ENCODE measurements around the gene TIAM1.

The TIAM1 gene

GRCh38 chr21:31115249-31115648, 228.8 kb downstream of the TIAM1 start:
- DNase-seq: no peak

GRCh38 chr21:31111093-31111492, 233.0 kb downstream of the TIAM1 start:
- no peak for DNase-seq

- DNase-seq: no peak
These were observed 233.6 kb downstream of the TIAM1 start for GRCh38 chr21:31110430-31110829.

DNA sequence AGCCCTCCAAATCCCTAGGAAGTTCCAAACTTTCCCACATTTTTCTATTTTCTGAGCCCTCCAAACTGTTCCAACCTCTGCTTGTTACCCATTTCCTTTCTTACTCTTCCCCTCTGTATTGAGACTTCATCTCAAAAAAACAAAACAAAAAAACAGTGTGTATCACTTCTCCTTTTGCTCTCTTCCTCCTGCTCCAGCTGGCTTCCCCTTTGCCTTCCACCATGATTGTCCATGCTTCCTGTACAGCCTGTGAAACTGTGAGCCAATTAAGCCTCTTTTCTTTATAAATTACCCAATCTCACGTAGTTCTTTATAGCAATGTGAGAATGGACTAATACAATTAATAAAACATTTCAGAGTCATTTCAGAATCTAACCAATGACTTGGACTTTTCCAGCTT, 236.2 kb downstream of the TIAM1 start:
- no peak for DNase-seq

DNA sequence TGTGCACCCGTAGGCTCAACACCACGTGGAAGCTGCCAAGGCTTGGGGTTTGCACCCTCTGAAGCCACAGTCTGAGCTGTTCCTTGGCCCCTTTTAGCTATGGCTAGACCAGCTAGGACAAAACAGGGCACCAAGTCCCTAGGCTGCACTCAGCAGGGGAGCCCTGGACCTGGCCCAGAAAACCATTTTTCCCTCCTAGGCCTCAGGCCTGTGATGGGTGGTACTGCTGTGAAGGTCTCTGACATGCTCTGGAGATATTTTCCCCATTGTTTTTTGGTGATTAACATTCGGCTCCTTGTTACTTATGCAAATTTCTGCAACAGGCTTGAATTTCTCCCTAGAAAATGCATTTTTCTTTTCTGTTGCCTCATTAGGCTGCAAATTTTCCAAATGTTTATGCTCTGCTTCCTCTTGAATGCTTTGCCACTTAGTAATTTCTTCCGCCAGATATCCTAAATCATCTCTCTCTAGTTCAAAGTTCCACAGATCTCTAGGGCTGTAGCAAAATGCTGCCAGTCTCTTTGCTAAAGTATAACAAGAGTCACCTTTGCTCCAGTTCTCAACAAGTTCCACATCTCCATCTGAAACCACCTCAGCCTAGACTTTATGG, 236.8 kb downstream of the TIAM1 start:
- DNase-seq: no peak

DNA sequence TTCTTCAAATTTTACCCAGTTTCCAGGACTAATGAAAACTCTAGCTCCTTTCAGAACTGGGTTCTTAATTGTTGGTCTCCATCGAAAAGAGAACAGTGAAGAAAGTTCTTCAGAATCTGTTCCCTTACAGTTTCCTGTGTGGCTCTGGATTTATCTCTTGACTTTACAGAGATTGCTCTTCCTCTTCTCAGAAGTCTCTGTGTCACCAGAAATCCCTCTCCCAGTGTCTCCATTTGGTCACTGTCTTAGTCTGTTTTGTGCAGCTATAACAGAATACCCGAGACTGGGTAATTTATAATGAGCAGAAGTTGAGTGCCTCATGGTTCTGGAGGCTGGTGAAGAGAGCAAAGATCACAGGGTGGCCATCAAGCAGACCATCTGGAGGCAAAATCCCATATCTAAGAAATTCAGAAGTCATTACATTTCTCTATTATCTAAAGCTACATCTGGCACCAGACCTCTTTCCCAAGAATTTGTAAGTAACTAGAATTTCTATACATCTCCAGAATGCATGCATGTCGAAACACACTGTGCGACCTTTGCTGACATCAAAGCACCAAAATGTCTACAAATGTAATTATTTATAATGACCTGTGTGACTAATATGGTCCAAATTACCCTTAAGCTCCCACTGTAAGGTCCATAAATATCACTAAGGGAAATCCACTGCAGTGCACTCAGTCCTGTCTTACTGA, 240.3 kb downstream of the TIAM1 start:
- no peak for DNase-seq

DNA sequence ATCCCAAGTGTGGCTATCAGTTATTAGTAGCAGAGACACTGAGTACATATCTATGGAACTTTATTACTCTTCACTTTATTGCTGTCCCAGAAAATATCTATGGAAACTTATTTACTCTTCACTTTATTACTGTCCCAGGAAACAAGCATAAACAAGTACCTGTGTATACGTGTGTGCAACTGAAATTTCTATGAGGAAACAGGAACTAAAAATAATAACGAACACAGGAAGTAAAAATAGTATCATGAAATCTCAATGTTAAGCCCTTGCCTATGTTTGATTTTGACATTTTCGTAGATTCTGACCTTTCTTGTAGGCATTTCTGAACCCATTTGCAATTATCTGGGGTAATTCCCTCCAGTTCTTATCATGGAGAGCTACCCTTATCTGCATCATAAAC, 240.9 kb downstream of the TIAM1 start:
- DNase-seq: no peak

GRCh38 chr21:31099122-31099521, 244.9 kb downstream of the TIAM1 start:
- DNase-seq: no peak

GRCh38 chr21:31098576-31099005, 245.5 kb downstream of the TIAM1 start:
- DNase-seq: no peak

DNA sequence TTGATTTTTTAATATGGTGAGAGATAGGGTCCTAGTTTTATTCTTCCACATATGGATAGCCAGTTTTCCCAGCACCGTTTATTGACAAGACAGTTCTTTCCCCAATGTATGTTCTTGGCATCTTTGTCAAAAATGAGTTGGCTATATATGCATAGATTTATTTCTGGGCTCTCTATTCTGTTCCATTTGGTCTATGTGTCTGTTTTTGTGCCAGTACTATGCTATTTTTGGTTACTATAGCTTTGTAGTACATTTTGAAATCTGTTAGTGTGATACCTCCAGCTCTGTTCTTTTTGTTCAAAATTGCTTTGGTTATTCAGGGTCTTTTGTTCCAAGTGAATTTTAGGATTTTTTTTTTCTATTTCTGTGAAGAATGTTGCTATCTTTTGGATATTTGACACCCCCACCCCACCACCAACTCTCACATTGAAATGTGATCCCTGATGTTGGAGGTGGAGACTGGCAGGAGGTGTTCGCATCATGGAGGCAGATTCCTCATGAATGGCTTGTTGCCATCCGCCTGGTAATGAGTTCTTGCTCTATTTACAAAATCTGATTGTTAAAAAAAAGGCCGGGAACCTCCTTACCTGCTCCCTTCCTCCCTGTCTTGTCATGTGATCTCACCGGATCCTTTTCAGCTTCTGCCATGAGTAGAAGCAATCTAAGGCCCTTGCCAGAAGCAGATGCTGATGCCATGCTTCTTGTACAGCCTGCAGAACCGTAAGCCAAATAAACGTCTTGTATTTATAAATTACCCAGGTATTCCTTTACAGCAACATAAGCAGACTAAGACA, 251.0 kb downstream of the TIAM1 start:
- no peak for DNase-seq

GRCh38 chr21:31090376-31090775, 253.7 kb downstream of the TIAM1 start:
- no peak for DNase-seq

DNA sequence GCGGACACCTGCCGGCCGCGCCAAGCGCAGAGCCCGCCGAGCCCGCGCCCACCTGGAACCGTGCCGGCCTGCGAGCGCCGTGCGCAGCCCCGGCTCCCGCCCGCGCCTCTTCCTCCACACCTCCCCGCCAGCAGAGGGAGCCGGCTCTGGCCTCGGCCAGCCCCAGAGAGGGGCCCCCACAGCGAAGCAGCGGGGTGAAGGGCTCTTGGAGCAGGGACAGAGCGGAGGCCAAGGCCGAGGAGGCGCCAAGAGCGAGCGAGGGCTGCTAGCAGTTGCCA, 255.6 kb downstream of the TIAM1 start:
- DNase-seq: no peak

DNA sequence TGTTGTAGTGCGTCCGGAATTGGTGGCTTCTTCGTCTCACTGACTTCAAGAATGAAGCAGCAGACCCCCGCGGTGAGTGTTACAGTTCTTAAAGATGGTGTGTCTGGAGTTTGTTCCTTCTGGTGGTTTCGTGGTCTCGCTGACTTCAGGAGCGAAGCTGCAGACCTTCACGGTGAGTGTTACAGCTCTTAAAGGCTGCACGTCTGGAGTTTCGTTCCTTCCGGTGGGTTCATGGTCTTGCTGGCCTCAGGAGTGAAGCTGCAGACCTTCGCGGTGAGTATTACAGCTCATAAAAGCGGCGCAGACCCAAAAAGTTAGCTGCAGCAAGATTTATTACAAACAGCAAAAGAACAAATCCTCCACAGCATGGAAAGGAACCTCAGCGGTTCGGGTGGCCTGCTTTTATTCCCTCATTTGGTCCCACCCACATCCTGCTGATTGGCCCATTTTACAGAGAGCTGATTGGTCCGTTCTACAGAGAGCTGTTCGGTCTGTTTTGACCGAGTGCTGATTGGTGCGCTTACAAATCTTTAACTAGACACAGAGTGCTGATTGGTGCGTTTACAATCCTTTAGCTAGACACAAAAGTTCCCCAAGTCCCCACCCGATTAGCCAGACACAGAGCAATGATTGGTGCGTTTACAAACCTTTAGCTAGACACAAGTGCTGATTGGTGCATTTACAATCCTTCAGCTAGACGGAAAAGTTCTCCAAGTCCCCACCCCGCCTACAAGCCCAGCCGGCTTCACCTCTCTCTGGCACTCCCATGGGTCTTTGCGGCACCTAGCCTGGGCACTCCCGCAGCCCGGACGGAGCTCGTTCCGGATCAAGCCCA, 256.2 kb downstream of the TIAM1 start:
- no peak for DNase-seq

- DNase-seq: no peak
These were observed 259.4 kb downstream of the TIAM1 start for GRCh38 chr21:31084689-31085088.

GRCh38 chr21:31078796-31079195, 265.3 kb downstream of the TIAM1 start:
- DNase-seq: no peak

DNA sequence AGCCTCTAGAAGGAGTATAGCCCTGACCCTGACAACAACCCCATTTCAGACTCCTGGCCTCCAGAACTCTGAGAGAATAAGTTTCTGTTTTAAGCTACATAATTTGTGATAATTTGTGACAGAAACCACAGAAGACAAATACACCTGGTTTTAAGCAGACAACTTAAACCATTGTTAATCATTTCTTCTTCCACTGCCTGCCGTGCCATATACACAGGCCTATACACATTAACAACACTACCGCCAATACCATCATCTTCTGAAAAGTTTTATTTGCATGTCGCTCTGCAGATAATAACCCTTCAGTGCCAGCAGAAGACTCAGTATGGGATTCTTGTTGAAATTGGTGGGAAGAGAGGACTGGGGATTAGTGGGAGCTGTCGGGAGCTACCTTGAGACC, 265.8 kb downstream of the TIAM1 start:
- DNase-seq: no peak

- no peak for DNase-seq
These were observed 268.2 kb downstream of the TIAM1 start for GRCh38 chr21:31075848-31076247.

DNA sequence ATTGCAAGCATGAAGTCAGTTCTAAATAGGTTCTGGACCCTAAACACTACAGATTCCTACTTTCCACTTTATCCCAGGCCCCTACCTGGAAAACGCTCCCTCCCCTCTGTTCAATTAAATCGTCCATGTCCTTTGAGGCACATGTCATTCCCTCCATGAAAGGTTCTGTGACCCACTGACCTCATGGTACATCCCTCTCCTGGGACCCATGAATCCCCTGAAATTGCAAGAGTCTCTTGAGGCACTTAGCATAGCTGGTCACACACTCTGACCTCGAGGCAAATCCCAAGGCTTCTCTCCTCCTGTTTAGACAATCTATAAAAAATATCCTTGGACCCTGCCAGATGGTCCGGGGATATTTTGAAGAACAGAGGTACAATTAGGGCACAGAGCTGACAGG, 271.5 kb downstream of the TIAM1 start:
- DNase-seq: no peak

Data from SIG-M5 (cell line).